Limb (tissue), 2 donors: ENCODE measurements around the gene PTGDS.
A peak's percentile ranks its signal among the peaks of the same experiment; 100 is the strongest.
"Not testable (repeated sequence)": the region's sequence is repeated elsewhere in the genome, so short reads cannot be mapped to it uniquely, and the experiment has no call there.

ENCODE experiments used
- DNase-seq, 2 donors: peaks; one replicate each; pipeline ENCODE4 v3.0.0-alpha.2; 2016; ENCODE audit errors: extremely low spot score in 2 of 2

Gene PTGDS

GRCh38 chr9:136990242-136990911 lies 13.1 kb downstream of the PTGDS start:
- DNase-seq, result no peak

GRCh38 chr9:136991993-136992818 lies 14.9 kb downstream of the PTGDS start, which contains the start of gene PAXX:
Gene PAXX (plus strand): TSS chr9:136992422. CDS start chr9:136992444, 22 bp downstream.
- DNase-seq, result peak; percentile 85 to 93

DNA sequence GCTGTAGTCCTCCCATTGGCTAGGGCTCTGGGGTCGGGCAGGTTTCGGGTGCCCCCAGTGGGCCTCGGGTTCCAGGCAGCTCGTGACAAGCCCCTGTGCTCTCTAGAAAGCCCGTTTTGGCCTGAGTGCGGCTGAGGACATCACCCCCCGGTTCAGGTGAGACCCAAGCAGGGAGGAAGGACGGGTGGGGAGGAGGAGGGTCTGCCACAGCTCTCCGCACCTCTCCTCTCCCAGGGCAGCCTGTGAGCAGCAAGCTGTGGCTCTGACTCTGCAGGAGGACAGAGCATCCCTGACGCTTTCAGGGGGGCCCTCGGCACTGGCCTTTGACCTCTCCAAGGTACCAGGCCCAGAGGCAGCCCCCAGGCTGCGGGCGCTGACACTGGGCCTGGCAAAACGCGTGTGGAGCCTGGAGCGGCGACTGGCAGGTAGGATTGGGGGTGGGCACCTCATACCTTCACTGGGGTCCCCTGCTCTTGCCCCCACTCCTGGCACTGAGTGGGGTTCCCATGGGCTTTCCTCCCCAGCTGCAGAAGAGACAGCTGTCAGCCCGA lies 15.6 kb downstream of the PTGDS start:
- no peak for DNase-seq

DNA sequence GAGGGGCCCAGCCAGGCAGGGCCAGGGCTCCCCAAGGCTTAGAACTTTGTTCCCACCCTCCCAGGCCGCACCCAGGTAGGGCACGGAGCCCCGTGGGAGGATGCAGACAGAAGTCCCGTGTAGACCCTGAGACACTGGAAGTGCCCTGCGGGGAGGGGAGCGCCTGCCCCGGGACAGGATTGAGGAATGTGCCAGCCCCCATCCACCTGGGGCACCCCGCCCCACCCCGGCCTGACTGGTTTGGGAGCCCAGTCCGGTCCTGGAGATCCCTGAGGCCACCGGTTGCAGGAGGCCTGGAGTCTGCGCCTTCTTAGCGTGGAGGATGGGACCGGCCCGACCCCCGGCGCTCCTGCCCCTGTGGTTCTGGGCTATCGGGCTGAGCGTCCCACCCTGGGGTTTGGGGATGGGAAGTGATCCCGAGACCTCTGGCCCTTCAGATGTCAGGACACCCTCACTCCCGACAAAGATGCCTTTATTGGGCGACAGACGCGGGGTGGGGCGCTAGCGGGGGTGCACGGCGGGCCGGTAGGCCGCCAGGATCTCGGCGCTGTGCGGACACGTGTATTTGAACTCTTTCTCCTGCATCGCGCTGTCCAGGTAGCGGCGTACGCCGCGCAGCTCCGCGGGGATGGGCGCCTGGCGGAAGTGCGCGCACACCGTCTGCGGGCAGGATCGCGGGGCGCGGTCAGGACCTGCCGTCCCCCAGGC lies 17.0 kb downstream of the PTGDS start:
- no peak for DNase-seq

GRCh38 chr9:136994888-136995230 lies 17.6 kb downstream of the PTGDS start:
- DNase-seq, result no peak

DNA sequence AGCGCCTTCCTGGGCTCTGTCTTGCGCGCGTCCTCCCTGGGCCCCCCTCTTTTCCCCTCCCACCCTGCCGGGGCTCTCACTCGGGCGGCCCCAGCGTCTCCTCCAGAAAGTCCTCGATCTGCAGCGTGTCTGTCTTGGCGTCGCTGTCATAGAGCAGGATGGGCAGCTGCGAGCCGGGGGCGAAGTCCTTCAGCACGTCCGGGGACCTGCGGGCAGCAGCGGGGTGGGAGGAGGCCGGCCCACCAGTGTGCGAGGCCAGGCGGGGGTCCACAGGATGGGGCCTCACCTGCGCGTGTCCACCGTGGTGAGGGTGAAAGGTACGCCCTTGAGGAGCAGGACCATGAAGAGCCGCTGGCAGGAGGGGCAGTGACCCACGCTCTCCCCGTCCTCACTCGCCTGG lies 18.1 kb downstream of the PTGDS start:
- no peak for DNase-seq

GRCh38 chr9:136995772-136996311 lies 18.5 kb downstream of the PTGDS start:
- DNase-seq, result no peak

DNA sequence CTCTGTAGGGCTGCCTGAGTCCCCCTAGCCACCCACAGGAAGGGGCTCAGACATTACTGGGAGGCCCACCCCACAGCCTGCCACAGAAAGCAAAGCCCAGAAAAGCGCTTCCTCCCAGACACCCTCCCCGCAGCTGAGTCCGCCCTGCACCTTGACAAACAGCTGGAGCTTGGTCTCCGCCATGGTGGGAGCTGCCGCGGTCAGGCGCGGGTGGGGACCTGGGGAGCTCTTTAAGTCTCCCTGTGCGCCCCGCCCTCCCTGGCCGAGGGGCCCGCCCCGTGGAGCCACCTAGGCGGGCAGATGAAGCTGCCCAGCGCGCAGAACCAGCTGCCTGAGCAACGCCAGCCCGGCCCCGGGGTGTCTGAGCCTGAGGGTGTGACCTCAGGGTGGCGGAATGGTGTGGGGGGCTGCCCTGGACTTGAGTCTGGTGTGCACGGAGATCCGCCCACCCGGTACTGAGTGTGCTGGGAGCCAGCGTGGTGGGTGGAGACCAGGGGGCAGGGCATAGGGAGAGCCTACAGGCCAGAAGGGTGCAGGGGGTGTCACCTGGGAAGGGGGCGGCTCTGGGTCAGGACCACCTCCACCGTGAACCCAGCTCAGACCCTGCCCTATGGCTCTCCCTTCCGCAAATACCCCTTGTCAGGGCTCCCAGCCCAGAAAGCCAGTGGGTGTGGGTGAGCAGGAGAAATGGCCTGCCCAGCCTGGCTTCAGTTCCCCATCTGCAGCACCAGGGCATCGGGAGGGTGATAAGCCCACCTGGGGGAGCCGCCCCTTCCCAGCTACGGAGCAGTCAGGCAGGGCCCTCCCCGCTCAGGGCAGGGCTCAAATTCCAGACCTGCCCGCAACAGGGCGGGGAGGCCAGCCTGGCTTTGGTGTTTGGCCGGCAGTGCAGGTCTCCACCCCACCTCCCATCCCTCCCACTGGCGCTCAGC lies 19.3 kb downstream of the PTGDS start, which contains the start of gene CLIC3:
TSS of gene CLIC3 (minus strand) at position 208 of the 932 bp plus-strand sequence. CDS start at position 183, 25 bp downstream.
- DNase-seq, result peak in 1 of 2 donors; percentile 53

- DNase-seq, result no peak
Measured at GRCh38 chr9:136997371-136997770, 20.1 kb downstream of the PTGDS start.

GRCh38 chr9:136997830-136998234 lies 20.5 kb downstream of the PTGDS start:
- DNase-seq, result no peak

DNA sequence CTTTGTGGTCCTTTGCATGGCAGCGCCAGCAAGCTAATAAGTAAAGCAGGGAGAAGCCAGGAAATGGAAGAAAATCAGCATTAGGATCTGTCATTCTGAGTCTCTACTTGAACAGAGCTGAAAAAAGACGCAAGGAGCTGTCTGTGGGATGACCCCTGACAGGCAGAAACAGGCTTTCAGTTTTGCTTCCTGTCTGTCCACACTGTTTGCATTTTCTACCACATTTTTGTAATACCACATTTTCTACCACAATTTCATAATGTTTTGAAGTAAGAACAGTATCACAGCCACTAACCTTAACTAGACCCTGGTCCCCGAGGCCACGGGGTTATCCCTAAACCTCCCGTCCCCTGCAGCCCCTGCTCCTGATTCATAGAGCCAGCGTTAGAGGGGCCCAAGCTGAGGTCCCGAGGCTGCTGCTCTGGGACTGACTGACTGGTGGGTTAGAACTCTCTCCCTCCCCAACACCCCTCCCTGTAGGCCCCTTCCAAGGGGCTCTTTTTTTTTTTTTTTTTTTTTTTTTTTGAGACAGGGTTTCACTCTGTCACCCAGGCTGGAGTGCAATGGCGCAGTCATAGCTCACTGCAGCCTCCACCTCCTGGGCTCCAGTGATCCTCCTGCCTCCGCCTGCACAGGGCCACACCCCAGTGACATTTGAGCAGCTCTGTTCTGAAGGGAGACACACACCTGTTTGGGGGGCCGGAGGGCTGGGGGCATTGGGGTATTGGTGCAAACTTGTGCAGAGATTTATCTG lies 23.1 kb downstream of the PTGDS start:
- DNase-seq, result no peak

- DNase-seq, result no peak
Measured at GRCh38 chr9:137001857-137002645, 24.7 kb downstream of the PTGDS start.

GRCh38 chr9:137002646-137003041 lies 25.3 kb downstream of the PTGDS start:
- DNase-seq, result no peak

GRCh38 chr9:137004285-137004684 lies 27.0 kb downstream of the PTGDS start:
- not testable (repeated sequence) for DNase-seq

DNA sequence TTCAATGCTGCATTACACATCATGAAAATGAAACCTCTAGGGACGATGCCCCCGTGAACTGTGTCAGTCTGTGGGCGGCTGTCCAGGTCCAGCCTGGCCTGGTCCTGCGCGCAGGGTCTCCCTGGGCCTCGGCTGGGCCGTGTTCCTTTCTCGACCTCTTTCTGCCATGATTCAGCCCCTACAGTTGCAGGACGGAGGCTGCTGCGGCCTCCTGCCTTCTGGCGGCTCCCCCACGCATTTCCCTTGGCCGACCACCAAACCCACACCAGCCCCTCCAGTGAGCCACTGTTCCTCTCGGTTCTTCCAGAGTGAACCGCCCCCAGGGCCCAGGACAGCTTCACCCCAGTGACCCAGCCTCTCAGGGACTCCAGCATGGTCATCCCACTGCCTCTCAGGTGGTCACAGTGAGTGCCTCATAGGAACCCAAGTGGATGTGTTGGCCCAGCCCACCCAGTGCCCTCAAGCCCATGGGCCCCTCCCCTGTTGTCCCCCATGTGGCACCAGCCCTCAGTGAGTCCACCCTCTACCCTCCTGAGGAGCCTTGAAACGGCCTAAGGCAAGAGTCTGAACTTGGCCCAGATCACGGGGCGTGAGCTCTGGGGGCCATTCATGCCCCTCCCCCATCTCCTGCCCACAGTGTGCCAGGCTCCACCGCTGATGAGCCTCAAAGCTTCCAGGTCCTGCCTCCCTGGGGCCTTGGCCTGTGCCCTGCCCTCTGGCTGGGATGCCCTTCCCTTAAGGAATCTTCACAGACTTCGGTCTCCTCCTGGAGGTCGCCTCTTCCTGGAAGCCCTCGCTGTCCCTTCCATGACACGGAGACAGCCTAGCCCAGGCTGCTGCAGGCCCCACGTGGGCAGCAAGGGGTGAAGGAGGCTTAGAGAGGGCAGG lies 29.1 kb downstream of the PTGDS start:
- no peak for DNase-seq

DNA sequence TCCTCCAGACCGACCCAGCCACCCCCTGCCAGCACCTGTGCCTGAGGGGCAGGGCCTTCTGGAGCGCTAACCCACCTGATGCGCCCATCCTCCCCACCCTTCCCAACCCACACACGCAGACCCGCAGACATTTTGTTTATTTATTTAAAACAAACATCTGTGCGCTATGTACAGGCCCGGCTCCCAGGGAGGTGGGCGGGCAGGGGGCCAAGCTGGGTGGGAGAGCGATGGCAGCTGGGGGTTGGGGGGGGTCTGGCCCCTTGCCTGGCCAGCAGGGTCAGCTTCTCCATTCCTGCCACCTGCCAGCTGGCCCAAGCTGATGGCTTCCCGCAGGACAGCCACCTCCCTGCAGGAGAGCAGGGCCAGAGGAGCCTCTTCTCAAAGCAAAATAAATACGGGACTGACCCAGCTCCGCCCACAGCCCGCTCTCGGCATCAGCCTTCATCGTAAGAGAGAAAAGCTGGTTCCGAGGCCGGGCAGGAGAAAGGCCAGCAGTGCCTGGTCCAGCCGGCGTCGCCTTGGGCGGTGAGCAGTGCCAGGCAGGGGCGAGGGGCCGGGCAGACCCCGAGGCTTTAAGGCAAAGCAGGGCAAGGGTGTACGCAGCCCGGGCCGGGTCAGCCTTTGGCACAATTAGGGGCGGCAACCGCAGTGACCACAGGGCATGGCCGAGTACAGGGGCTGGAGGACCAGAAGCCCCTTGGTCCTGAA lies 30.0 kb downstream of the PTGDS start:
- DNase-seq, result no peak

- DNase-seq, result no peak
Measured at GRCh38 chr9:137007816-137008270, 30.5 kb downstream of the PTGDS start.
